Progenitor cell of endocrine pancreas (in vitro differentiated cells): ENCODE data around the gene MRPL23. TPM values are rescaled to one million over a fixed set of nuclear protein-coding genes. Genes with fewer than 3 reads are reported as not detected.

Source experiments
- DNase-seq: peaks from one replicate; pipeline ENCODE4 v3.0.0; 2021; ENCODE audit warnings: low spot score; ENCODE audit not compliant: unreplicated experiment
- H3K27ac Mint-ChIP-seq: 2 replicates; pipeline ENCODE4 v1.8.0; 2021; ENCODE audit warnings: mild to moderate bottlenecking, moderate library complexity, mixed read lengths
- H3K27me3 Mint-ChIP-seq: 2 replicates; pipeline ENCODE4 v1.8.0; 2021; ENCODE audit warnings: mixed read lengths
- H3K36me3 Mint-ChIP-seq: 2 replicates; pipeline ENCODE4 v1.8.0; 2022; ENCODE audit warnings: mixed read lengths; ENCODE audit not compliant: insufficient read depth
- H3K4me1 Mint-ChIP-seq: 2 replicates; pipeline ENCODE4 v1.8.0; 2021; ENCODE audit warnings: low read depth, mixed read lengths
- H3K4me3 Mint-ChIP-seq: 2 replicates; pipeline ENCODE4 v1.8.0; 2021; ENCODE audit warnings: low read depth, mild to moderate bottlenecking, moderate library complexity, mixed read lengths
- H3K9me3 Mint-ChIP-seq: 2 replicates; pipeline ENCODE4 v1.8.0; 2021; ENCODE audit warnings: low read depth, mixed read lengths
- total RNA-seq: library from RNA; stranded (reverse); gene quantifications from 2 replicates; pipeline ENCODE4 v1.2.1, GENCODE V29; 2021
- TF ChIP-seq, protein P1 (sequence below): fragments of 200-600 bp; sonication (generic); IDR thresholded peaks from one replicate; pipeline ENCODE4 v1.5.0; 2021; ENCODE audit warnings: antibody characterized with exemption, mild to moderate bottlenecking; ENCODE audit not compliant: unreplicated experiment

Gene MRPL23
- total RNA-seq, 1 donor from 2014 or later: 38.1 TPM

DNA sequence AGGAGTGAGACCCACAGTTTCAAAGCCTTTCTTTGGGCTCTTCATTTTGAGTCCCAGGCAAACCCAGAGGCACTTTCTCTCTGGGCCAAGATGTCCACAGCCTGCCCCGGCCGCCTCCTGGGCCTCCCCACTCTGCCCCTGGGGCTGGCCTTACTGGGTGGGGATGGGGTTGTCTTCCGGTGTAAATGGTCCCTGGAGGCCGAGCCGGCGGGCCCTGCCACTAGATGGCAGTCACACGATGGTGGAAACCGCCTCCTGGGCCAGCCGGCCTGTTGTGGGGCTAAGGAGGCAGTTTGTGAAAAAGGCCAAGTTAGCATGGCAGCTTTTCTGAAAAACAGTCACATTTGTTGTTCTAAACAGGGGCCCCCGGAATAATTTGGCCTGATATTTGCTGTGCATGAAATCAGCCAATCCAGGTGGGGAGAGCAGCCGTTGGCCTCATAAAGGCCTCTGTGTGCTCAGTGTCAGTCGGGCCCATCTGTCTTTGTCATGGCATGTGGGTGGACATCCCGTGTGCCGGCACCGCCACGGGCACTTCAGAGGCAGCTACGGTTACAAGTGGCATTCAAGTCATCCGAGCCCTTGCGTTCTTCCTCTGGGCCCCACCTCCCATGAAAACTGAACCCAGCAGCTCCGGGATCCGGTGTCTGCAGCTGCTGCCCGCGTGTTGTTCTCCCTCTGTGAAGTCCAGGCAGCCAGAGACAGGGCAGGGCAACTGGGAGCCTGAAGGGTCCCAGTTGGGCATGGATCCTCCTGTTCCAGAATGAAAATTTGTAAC lies 6.5 kb downstream of the MRPL23 start:
- DNase-seq: no peak
- Mint-ChIP-seq H3K4me3 (no peak overlapping the region), H3K4me1 (no peaks in the 10 kb centered on the region), H3K27me3 (no peaks in the 10 kb centered on the region), H3K27ac (no peak overlapping the region), H3K9me3 (no peaks in the 10 kb centered on the region), H3K36me3 (no peaks in the 10 kb centered on the region)
- TF ChIP-seq, protein P1, sequence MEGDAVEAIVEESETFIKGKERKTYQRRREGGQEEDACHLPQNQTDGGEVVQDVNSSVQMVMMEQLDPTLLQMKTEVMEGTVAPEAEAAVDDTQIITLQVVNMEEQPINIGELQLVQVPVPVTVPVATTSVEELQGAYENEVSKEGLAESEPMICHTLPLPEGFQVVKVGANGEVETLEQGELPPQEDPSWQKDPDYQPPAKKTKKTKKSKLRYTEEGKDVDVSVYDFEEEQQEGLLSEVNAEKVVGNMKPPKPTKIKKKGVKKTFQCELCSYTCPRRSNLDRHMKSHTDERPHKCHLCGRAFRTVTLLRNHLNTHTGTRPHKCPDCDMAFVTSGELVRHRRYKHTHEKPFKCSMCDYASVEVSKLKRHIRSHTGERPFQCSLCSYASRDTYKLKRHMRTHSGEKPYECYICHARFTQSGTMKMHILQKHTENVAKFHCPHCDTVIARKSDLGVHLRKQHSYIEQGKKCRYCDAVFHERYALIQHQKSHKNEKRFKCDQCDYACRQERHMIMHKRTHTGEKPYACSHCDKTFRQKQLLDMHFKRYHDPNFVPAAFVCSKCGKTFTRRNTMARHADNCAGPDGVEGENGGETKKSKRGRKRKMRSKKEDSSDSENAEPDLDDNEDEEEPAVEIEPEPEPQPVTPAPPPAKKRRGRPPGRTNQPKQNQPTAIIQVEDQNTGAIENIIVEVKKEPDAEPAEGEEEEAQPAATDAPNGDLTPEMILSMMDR: no peak

DNA sequence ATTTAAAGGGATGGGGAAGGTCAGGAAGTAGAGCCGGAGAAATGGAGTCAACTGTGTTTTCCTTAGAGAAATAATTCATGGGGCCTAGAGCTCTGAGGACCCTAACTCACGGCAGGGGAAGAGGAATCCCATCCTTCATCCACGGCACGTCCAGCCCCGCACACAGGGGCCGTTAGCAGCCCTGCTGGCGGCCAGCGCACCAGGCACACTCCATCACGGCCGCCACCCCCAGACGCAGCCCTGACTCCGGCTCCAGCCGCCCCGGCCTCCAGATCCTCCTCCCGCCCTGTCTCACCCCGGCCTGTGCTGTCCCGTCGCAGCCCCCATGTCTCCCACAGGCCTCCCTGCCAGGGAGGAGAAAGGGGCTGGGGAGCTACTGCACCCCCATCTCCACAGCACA lies 11.2 kb downstream of the MRPL23 start:
- TF ChIP-seq, protein P1: no peak
- no peaks in the 10 kb centered on the region for H3K27me3 Mint-ChIP-seq
- no peaks in the 10 kb centered on the region for H3K9me3 Mint-ChIP-seq
- DNase-seq: no peak
- no peaks in the 10 kb centered on the region for H3K4me1 Mint-ChIP-seq
- H3K27ac Mint-ChIP-seq: no peak overlapping the region
- no peaks in the 10 kb centered on the region for H3K36me3 Mint-ChIP-seq
- no peak overlapping the region for H3K4me3 Mint-ChIP-seq

DNA sequence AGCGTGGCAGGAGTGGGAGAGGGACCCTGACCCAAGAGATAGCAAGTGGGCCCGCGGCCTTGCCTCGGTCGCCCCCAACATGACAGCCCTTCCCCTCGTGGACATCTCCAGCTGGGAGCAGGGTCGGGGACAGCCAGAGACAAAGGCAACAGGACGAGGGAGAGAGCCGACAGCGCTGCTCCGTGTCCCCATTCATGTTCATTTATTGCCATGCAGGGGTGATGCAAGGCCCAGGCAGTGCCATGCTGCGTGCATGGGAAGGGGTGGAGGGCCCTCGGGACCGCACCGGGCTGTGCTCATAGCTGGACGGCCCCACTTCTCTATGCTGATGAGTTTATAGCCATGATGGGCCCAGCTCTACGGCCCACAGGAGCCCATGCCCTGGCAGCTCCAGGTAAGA lies 12.7 kb downstream of the MRPL23 start:
- H3K27ac Mint-ChIP-seq: no peak overlapping the region
- TF ChIP-seq, protein P1: no peak
- DNase-seq: no peak

DNA sequence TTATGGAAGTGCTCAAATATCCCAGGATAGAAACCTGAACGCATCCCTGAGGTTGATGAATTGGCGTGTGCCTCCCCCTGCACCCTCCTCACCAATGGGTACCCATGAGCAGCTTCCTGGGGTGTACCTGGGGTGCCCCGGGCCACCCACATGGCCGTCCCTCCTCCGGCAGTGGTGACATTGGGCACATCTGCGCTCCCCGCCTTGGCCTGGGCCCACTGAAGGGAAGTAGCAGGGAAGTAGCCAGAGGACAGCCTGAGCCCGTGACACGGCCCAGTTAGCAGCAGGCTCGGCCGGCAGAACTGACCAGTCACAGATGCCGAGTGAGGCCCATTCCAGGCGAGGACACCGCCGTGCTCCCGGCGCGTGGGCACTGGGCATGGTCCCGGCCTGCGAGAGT lies 16.7 kb downstream of the MRPL23 start:
- Mint-ChIP-seq H3K27ac (no peak overlapping the region), H3K27me3 (no peaks in the 10 kb centered on the region), H3K4me1 (no peaks in the 10 kb centered on the region), H3K36me3 (no peaks in the 10 kb centered on the region), H3K4me3 (no peak overlapping the region), H3K9me3 (no peaks in the 10 kb centered on the region)
- TF ChIP-seq, protein P1: no peak
- DNase-seq: no peak

More for the DNA sequence above, 12.7 kb downstream of the MRPL23 start:
- Mint-ChIP-seq H3K9me3 (no peaks in the 10 kb centered on the region), H3K4me1 (no peaks in the 10 kb centered on the region), H3K27me3 (no peaks in the 10 kb centered on the region), H3K4me3 (no peak overlapping the region), H3K36me3 (no peaks in the 10 kb centered on the region)

DNA sequence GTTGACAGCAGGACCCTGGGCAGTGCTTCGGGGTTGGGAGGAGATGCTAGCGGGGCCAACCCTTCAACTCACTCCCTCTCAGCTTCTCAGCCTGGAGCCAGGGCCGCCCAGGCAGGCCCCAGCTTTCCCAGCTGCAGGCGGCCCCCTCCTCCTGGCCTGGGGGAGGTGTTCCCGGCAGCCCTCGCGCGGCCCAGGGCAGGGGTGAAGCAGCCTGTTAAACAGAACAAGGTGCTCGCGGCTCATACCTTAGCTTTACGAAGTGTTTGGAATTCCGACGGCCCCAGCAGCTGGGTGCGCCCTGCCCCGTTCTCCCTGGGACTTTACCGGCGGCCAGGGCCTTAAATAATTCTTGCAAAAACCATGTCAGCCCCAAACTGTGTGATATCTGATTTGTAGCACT lies 17.2 kb downstream of the MRPL23 start:
- H3K27me3 Mint-ChIP-seq: no peaks in the 10 kb centered on the region
- no peak for DNase-seq
- H3K9me3 Mint-ChIP-seq: no peaks in the 10 kb centered on the region
- H3K4me1 Mint-ChIP-seq: no peaks in the 10 kb centered on the region
- no peak overlapping the region for H3K4me3 Mint-ChIP-seq
- H3K36me3 Mint-ChIP-seq: no peaks in the 10 kb centered on the region
- TF ChIP-seq, protein P1: no peak
- H3K27ac Mint-ChIP-seq: no peak overlapping the region
